Liver (tissue), 9 donors: ENCODE data around the gene CDH26. TPM values are rescaled to one million over a fixed set of nuclear protein-coding genes. Genes with fewer than 3 reads are reported as not detected.

Experiments
- DNase-seq: peaks from one replicate; pipeline ENCODE4 v3.0.0-alpha.2; 2017; ENCODE audit warnings: low spot score
- H3K27ac ChIP-seq, 2 donors: one replicate each; pipeline ENCODE4 v1.7.0; 2013; ENCODE audit warnings: inconsistent platforms in 2 of 2, low read length in 2 of 2, control low read depth in 1 of 2, low read depth in 1 of 2, mild to moderate bottlenecking in 1 of 2
- H3K27me3 ChIP-seq, 4 donors: one replicate each; pipeline versions ENCODE4 v1.6.1 to v1.7.0; 2013; ENCODE audit warnings: low read length in 3 of 4, inconsistent platforms in 1 of 4, mild to moderate bottlenecking in 1 of 4, moderate library complexity in 1 of 4; ENCODE audit not compliant: control insufficient read depth in 4 of 4, insufficient read depth in 4 of 4
- H3K36me3 ChIP-seq, 4 donors: one replicate each; pipeline versions ENCODE4 v1.6.1 to v1.7.0; 2013; ENCODE audit warnings: low read length in 3 of 4, mild to moderate bottlenecking in 3 of 4, low read depth in 1 of 4, moderate library complexity in 1 of 4; ENCODE audit not compliant: control insufficient read depth in 4 of 4, insufficient read depth in 3 of 4
- H3K4me1 ChIP-seq, 4 donors: one replicate each; pipeline versions ENCODE4 v1.6.1 to v1.7.0; 2013; ENCODE audit warnings: low read length in 3 of 4, mild to moderate bottlenecking in 3 of 4, moderate library complexity in 1 of 4; ENCODE audit not compliant: control insufficient read depth in 4 of 4, insufficient read depth in 4 of 4
- H3K4me3 ChIP-seq, 3 donors: one replicate each; pipeline versions ENCODE4 v1.6.1 to v1.7.0; 2013; ENCODE audit warnings: low read length in 3 of 3, control low read depth in 1 of 3, low read depth in 1 of 3, mild to moderate bottlenecking in 1 of 3
- H3K9ac ChIP-seq, 2 donors: one replicate each; pipeline ENCODE4 v1.7.0; 2013; ENCODE audit warnings: low read length in 2 of 2, mild to moderate bottlenecking in 2 of 2, moderate library complexity in 2 of 2, control low read depth in 1 of 2, low read depth in 1 of 2
- H3K9me3 ChIP-seq, 4 donors: one replicate each; pipeline versions ENCODE4 v1.6.1 to v1.7.0; 2013; ENCODE audit warnings: low read length in 3 of 4; ENCODE audit not compliant: control insufficient read depth in 4 of 4
- CTCF ChIP-seq: fragments of 150-350 bp; IDR thresholded peaks from 2 replicates; pipeline ENCODE4 v1.5.1; 2017; ENCODE audit warnings: improper control_type of control experiment, low read depth, low read length; ENCODE audit not compliant: missing input control
- EGR1 ChIP-seq, 2 donors: IDR thresholded peaks; 2 replicates each; pipeline ENCODE4 v1.6.1; 2016 to 2018; ENCODE audit warnings: antibody characterized with exemption in 2 of 2, low read depth in 2 of 2
- FOXA1 ChIP-seq: IDR thresholded peaks from 2 replicates; pipeline ENCODE4 v1.6.1; 2016; ENCODE audit warnings: antibody characterized with exemption
- FOXA2 ChIP-seq: IDR thresholded peaks from 2 replicates; pipeline ENCODE4 v1.6.1; 2016; ENCODE audit warnings: antibody characterized with exemption
- GABPA ChIP-seq, 2 donors: IDR thresholded peaks in 1 of 2; conservative IDR thresholded peaks in 1 of 2; 2 replicates each; pipeline ENCODE4 v1.6.1; 2016; ENCODE audit warnings: antibody characterized with exemption in 2 of 2, mild to moderate bottlenecking in 1 of 2, moderate library complexity in 1 of 2
- HNF4A ChIP-seq, 2 donors: conservative IDR thresholded peaks; 2 replicates each; pipeline ENCODE4 v1.6.1; 2016; ENCODE audit warnings: antibody characterized with exemption in 2 of 2, mild to moderate bottlenecking in 2 of 2
- HNF4G ChIP-seq: IDR thresholded peaks from 2 replicates; pipeline ENCODE4 v1.6.1; 2016; ENCODE audit warnings: antibody characterized with exemption
- JUND ChIP-seq, 2 donors: IDR thresholded peaks; 2 replicates each; pipeline ENCODE4 v1.6.1; 2016; ENCODE audit warnings: antibody characterized with exemption in 2 of 2
- MAX ChIP-seq: IDR thresholded peaks from 2 replicates; pipeline ENCODE4 v1.6.1; 2016; ENCODE audit warnings: antibody characterized with exemption
- NR2F2 ChIP-seq: IDR thresholded peaks from 2 replicates; pipeline ENCODE4 v1.6.1; 2016; ENCODE audit warnings: antibody characterized with exemption
- RAD21 ChIP-seq, 2 donors: IDR thresholded peaks; 2 replicates each; pipeline ENCODE4 v1.6.1; 2016; ENCODE audit warnings: antibody characterized with exemption in 2 of 2, mild to moderate bottlenecking in 2 of 2
- REST ChIP-seq: IDR thresholded peaks from 2 replicates; pipeline ENCODE4 v1.6.1; 2016; ENCODE audit warnings: antibody characterized with exemption, mild to moderate bottlenecking
- RXRA ChIP-seq, 2 donors: IDR thresholded peaks; 2 replicates each; pipeline ENCODE4 v1.6.1; 2017 to 2018; ENCODE audit warnings: antibody characterized with exemption in 2 of 2, mild to moderate bottlenecking in 1 of 2
- SP1 ChIP-seq: IDR thresholded peaks from 2 replicates; pipeline ENCODE4 v1.6.1; 2018; ENCODE audit warnings: antibody characterized with exemption, mild to moderate bottlenecking
- TAF1 ChIP-seq: conservative IDR thresholded peaks from 2 replicates; pipeline ENCODE4 v1.6.1; 2016; ENCODE audit warnings: antibody characterized with exemption, mild to moderate bottlenecking
- YY1 ChIP-seq: IDR thresholded peaks from 2 replicates; pipeline ENCODE4 v1.6.1; 2016; ENCODE audit warnings: antibody characterized with exemption, mild to moderate bottlenecking
- WGBS: extraction: QIAGEN DNeasy Blood & Tissue Kit; methylation state at CpG from one replicate; pipeline ENCODE4 v1.1.7; 2013; 5-methylcytosine and 5-hydroxymethylcytosine counted together
- polyA plus RNA-seq, 2 donors: library from polyadenylated mRNA; stranded (reverse) in 1 of 2; unstranded in 1 of 2; fragments of 200-250 nt in 1 of 2; fragments of >200 nt in 1 of 2; fragmentation: Nextera tagmentation in 1 of 2; extraction: Ambion mirVana in 1 of 2; gene quantifications; one replicate each; pipeline versions ENCODE4 v1.2.1 to v1.2.3, GENCODE V29; 2013 to 2015
- total RNA-seq, 2 donors: library from RNA; depleted of rRNA; stranded (reverse); fragments of >200 nt; gene quantifications; one replicate each; pipeline ENCODE4 v1.2.3, GENCODE V29; 2014
- TF ChIP-seq, protein P1 (sequence below): IDR thresholded peaks from 2 replicates; pipeline ENCODE4 v1.6.1; 2016; ENCODE audit warnings: antibody characterized with exemption
- TF ChIP-seq, protein P2 (sequence below): IDR thresholded peaks from 2 replicates; pipeline ENCODE4 v1.6.1; 2016; ENCODE audit warnings: antibody characterized with exemption
- donor health status: healthy.
- donor health status: healthy.
- donor health status: healthy.
- donor health status: healthy.
- donor health status: healthy.

CDH26 gene
- total and polyA plus RNA-seq, 4 donors = 0.03 to 0.70 (median 0.43) TPM

DNA sequence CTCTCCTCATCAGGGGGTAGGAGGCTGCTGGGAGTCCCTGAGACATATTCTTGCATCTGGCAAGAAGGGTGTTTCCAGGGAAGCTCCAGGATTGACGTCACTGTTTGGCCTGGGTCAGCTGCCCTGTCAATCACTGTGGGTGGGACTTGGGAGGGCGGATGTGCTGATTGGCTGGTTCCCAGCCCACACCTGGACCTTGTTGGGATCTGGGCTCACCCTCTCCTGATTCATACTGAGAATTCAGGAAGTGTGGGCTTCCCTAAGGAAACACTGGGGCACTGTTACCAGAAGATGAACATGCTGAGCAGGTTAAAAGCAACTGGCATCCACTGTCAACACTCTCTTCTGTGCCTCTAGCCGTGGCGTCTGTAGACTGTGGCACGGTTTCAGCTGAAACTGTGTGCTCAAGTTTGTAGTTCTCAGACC, 36.5 kb downstream of the CDH26 start:
- H3K4me3 ChIP-seq = no peak overlapping the region
- no peaks in the 10 kb centered on the region for H3K9me3 ChIP-seq
- no peaks in the 10 kb centered on the region for H3K4me1 ChIP-seq
- 68% methylated on average over 5 of the region's 5 CpGs for WGBS
- no peak overlapping the region for H3K9ac ChIP-seq
- no peak for DNase-seq
- no peaks in the 10 kb centered on the region for H3K36me3 ChIP-seq
- H3K27ac ChIP-seq = no peak overlapping the region
- H3K27me3 ChIP-seq = no peaks in the 10 kb centered on the region
- no peak for TF ChIP-seq SP1
- TF ChIP-seq FOXA1 = no peak
- TF ChIP-seq GABPA (IDR thresholded peaks at IDR 0.05 in 1 of 2, conservative IDR thresholded peaks at IDR 0.05 in 1 of 2) = no peak
- no peak for TF ChIP-seq JUND (IDR thresholded peaks at IDR 0.05)

DNA sequence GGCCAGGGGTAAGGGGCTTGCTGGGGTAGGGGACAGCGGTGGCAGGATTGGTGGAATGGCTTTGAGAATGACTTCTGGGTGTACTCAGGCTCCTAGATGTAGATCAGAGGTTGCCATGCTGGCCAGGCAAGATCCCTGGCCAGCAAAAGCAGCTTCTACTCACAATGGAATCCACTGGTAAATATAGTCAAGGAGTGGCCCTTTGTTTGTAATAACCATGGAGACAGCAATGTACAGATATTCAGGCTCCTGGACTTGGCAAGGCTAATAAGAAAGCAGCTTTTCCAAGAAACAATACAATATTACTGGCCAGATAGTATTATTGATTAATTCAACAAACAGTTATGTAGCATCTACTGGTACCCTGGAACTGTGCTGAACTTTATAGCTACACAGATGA, 37.9 kb downstream of the CDH26 start:
- Histone ChIP-seq H3K4me1 (no peaks in the 10 kb centered on the region), H3K4me3 (no peak overlapping the region), H3K9ac (no peak overlapping the region), H3K9me3 (no peaks in the 10 kb centered on the region), H3K36me3 (peaks cover 0 to 1% (median 0%) of the 10 kb centered on the region in 4 donors), H3K27me3 (no peaks in the 10 kb centered on the region), H3K27ac (no peak overlapping the region)
- no peak for DNase-seq
- 94% methylated on average over 1 of the region's 1 CpG for WGBS
- TF ChIP-seq CTCF (no peak), REST (no peak), RXRA (IDR thresholded peaks at IDR 0.05) (no peak), YY1 (no peak), EGR1 (IDR thresholded peaks at IDR 0.05; ENCODE audit: low read depth in 2 of 2) (no peak), GABPA (IDR thresholded peaks at IDR 0.05 in 1 of 2, conservative IDR thresholded peaks at IDR 0.05 in 1 of 2) (no peak), TAF1 (no peak), HNF4A (conservative IDR thresholded peaks at IDR 0.05) (no peak), FOXA1 (no peak), RAD21 (IDR thresholded peaks at IDR 0.05) (no peak), JUND (IDR thresholded peaks at IDR 0.05) (no peak), SP1 (no peak), MAX (no peak), FOXA2 (no peak), HNF4G (no peak), NR2F2 (no peak)
- TF ChIP-seq, protein P1, sequence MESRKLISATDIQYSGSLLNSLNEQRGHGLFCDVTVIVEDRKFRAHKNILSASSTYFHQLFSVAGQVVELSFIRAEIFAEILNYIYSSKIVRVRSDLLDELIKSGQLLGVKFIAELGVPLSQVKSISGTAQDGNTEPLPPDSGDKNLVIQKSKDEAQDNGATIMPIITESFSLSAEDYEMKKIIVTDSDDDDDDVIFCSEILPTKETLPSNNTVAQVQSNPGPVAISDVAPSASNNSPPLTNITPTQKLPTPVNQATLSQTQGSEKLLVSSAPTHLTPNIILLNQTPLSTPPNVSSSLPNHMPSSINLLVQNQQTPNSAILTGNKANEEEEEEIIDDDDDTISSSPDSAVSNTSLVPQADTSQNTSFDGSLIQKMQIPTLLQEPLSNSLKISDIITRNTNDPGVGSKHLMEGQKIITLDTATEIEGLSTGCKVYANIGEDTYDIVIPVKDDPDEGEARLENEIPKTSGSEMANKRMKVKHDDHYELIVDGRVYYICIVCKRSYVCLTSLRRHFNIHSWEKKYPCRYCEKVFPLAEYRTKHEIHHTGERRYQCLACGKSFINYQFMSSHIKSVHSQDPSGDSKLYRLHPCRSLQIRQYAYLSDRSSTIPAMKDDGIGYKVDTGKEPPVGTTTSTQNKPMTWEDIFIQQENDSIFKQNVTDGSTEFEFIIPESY = no peak
- TF ChIP-seq, protein P2, sequence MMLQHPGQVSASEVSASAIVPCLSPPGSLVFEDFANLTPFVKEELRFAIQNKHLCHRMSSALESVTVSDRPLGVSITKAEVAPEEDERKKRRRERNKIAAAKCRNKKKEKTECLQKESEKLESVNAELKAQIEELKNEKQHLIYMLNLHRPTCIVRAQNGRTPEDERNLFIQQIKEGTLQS = no peak
